Fibroblast of lung (primary cell): ENCODE measurements around the gene ZC3H15. TPM values are rescaled to one million over a fixed set of nuclear protein-coding genes. Genes with fewer than 3 reads are reported as not detected.

Source experiments
- DNase-seq, 2 donors: peaks; one replicate each; pipeline versions ENCODE4 v3.0.0 to v3.0.0-alpha.2; 2010; ENCODE audit warnings: low read depth in 2 of 2
- H2AFZ ChIP-seq: 2 replicates; pipeline ENCODE4 v1.5.1; 2012; ENCODE audit warnings: low read length, control low read depth, inconsistent platforms
- H3K27ac ChIP-seq: 2 replicates; pipeline ENCODE4 v1.5.1; 2011; ENCODE audit warnings: low read length, control low read depth; ENCODE audit not compliant: insufficient read depth
- H3K27me3 ChIP-seq: 2 replicates; pipeline ENCODE4 v1.5.1; 2011; ENCODE audit warnings: mild to moderate bottlenecking, low read length; ENCODE audit not compliant: control insufficient read depth, insufficient read depth
- H3K36me3 ChIP-seq: 2 replicates; pipeline ENCODE4 v1.5.1; 2011; ENCODE audit warnings: low read length; ENCODE audit not compliant: control insufficient read depth, insufficient read depth
- H3K4me1 ChIP-seq: 2 replicates; pipeline ENCODE4 v1.5.1; 2011; ENCODE audit warnings: low read length; ENCODE audit not compliant: control insufficient read depth, insufficient read depth; ENCODE audit errors: extremely low read depth
- H3K4me2 ChIP-seq: 2 replicates; pipeline ENCODE4 v1.5.1; 2011; ENCODE audit warnings: low read length, control low read depth; ENCODE audit not compliant: insufficient read depth; ENCODE audit errors: extremely low read depth
- H3K4me3 ChIP-seq, 4 experiments: fragments of 200-600 bp in 1 of 4; sonication (generic) in 1 of 4; replicated peaks in 1 of 4; 2 replicates each; pipeline ENCODE4 v1.5.1; 2011 to 2016; ENCODE audit warnings: low read length in 4 of 4, low read depth in 3 of 4, mild to moderate bottlenecking in 3 of 4, control low read depth in 2 of 4, inconsistent platforms in 1 of 4, mixed read lengths in 1 of 4; ENCODE audit not compliant: insufficient read depth in 1 of 4; ENCODE audit errors: control extremely low read depth in 1 of 4
- H3K79me2 ChIP-seq: 2 replicates; pipeline ENCODE4 v1.5.1; 2012; ENCODE audit warnings: mild to moderate bottlenecking, low read length, inconsistent platforms; ENCODE audit not compliant: control insufficient read depth, insufficient read depth
- H3K9ac ChIP-seq: 2 replicates; pipeline ENCODE4 v1.5.1; 2011; ENCODE audit warnings: mild to moderate bottlenecking, low read length, control low read depth; ENCODE audit not compliant: insufficient read depth
- H3K9me3 ChIP-seq: 2 replicates; pipeline ENCODE4 v1.5.1; 2012; ENCODE audit warnings: low read depth, low read length; ENCODE audit not compliant: control insufficient read depth, insufficient read depth
- H4K20me1 ChIP-seq: 2 replicates; pipeline ENCODE4 v1.5.1; 2011; ENCODE audit warnings: low read length; ENCODE audit not compliant: control insufficient read depth, insufficient read depth; ENCODE audit errors: extremely low read depth
- CTCF ChIP-seq, 2 donors: IDR thresholded peaks in 1 of 2; conservative IDR thresholded peaks in 1 of 2; 1 replicate in 1 of 2; 2 replicates in 1 of 2; pipeline ENCODE4 v1.5.1; 2011 to 2012; ENCODE audit warnings: low read length in 2 of 2, control low read depth in 1 of 2, inconsistent platforms in 1 of 2, low read depth in 1 of 2, mild to moderate bottlenecking in 1 of 2
- EZH2 ChIP-seq: IDR thresholded peaks from 2 replicates; pipeline ENCODE4 v1.5.1; 2012; ENCODE audit warnings: low read length, control low read depth, mild to moderate bottlenecking; ENCODE audit errors: missing control alignments
- polyA plus RNA-seq, 2 donors: library from polyadenylated mRNA; depleted of rRNA in 1 of 2; stranded (reverse) in 1 of 2; unstranded in 1 of 2; fragments of >200 nt; gene quantifications; 2 replicates each; pipeline ENCODE4 v1.2.1, GENCODE V29; 2011 to 2012; ENCODE audit warnings: missing spikeins in 1 of 2
- total RNA-seq: library from RNA; depleted of rRNA; stranded (reverse); fragments of >200 nt; gene quantifications from 2 replicates; pipeline ENCODE4 v1.2.1, GENCODE V29; 2014

The ZC3H15 gene
- total and polyA plus RNA-seq, 2 donors (not counting 1 experiment from before 2014, with no cell fraction given), result 79.9 to 83.8 TPM

GRCh38 chr2:186440506-186440905 lies 45.6 kb upstream of the ZC3H15 start:
- no peaks in the 10 kb centered on the region for H3K27me3 ChIP-seq
- H3K36me3 ChIP-seq, result no peaks in the 10 kb centered on the region
- H3K4me1 ChIP-seq, result no peaks in the 10 kb centered on the region
- H4K20me1 ChIP-seq, result no peaks in the 10 kb centered on the region
- no peak overlapping the region for H3K4me3 ChIP-seq
- DNase-seq, result no peak
- no peak for TF ChIP-seq CTCF (conservative IDR thresholded peaks at IDR 0.05 in 1 of 2, IDR thresholded peaks at IDR 0.05 in 1 of 2; ENCODE audit: low read depth in 1 of 2, low read length in 2 of 2)
- TF ChIP-seq EZH2, result no peak
- H3K27ac ChIP-seq, result no peak overlapping the region
- no peak overlapping the region for H3K4me2 ChIP-seq
- no peak overlapping the region for H3K9ac ChIP-seq
- H2AFZ ChIP-seq, result no peak overlapping the region
- H3K79me2 ChIP-seq, result no peaks in the 10 kb centered on the region
- no peaks in the 10 kb centered on the region for H3K9me3 ChIP-seq

- Histone ChIP-seq H3K9ac (no peak overlapping the region), H3K79me2 (no peaks in the 10 kb centered on the region), H3K4me3 (no peak overlapping the region), H3K4me2 (no peak overlapping the region), H4K20me1 (no peaks in the 10 kb centered on the region), H3K27me3 (no peaks in the 10 kb centered on the region), H3K36me3 (no peaks in the 10 kb centered on the region), H3K9me3 (no peaks in the 10 kb centered on the region), H3K27ac (no peak overlapping the region), H2AFZ (no peak overlapping the region), H3K4me1 (no peaks in the 10 kb centered on the region)
- TF ChIP-seq CTCF (conservative IDR thresholded peaks at IDR 0.05 in 1 of 2, IDR thresholded peaks at IDR 0.05 in 1 of 2; ENCODE audit: low read depth in 1 of 2, low read length in 2 of 2), result no peak
- no peak for TF ChIP-seq EZH2
- no peak for DNase-seq
Observed at GRCh38 chr2:186442885-186443284, 43.2 kb upstream of the ZC3H15 start.

DNA sequence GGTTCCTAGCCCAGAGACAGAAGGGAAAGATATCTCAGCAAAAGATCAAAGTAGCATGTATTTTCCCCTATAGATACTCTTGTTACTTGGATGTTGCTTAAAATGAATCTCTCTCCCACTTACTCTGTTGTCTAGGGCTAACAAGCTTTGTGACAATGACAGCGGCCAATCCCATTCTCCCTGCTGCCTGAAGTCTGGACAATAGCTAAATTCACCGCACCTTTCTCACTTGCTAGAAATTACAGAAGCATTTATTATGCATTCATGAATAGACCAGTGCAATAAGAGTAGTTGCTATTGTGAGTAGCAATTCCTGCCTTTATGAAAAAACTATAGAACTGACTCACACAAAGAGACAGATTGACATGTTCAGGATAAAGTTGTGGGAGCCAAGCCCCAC lies 42.2 kb upstream of the ZC3H15 start:
- no peak overlapping the region for H3K4me3 ChIP-seq
- no peak overlapping the region for H3K27ac ChIP-seq
- no peaks in the 10 kb centered on the region for H3K9me3 ChIP-seq
- no peak for TF ChIP-seq CTCF (conservative IDR thresholded peaks at IDR 0.05 in 1 of 2, IDR thresholded peaks at IDR 0.05 in 1 of 2; ENCODE audit: low read depth in 1 of 2, low read length in 2 of 2)
- no peak for TF ChIP-seq EZH2
- no peaks in the 10 kb centered on the region for H4K20me1 ChIP-seq
- no peaks in the 10 kb centered on the region for H3K4me1 ChIP-seq
- H3K36me3 ChIP-seq, result no peaks in the 10 kb centered on the region
- H2AFZ ChIP-seq, result no peak overlapping the region
- H3K9ac ChIP-seq, result no peak overlapping the region
- no peaks in the 10 kb centered on the region for H3K27me3 ChIP-seq
- H3K4me2 ChIP-seq, result no peak overlapping the region
- H3K79me2 ChIP-seq, result no peaks in the 10 kb centered on the region
- DNase-seq, result no peak
